H1 (cell line): ENCODE measurements around the gene STRIP2. TPM values are rescaled to one million over a fixed set of nuclear protein-coding genes. Genes with fewer than 3 reads are reported as not detected.

Experiments
- EP300 ChIP-seq, 2 experiments: IDR thresholded peaks; 1 replicate in 1 of 2; 2 replicates in 1 of 2; pipeline ENCODE4 v1.6.1; 2011 to 2012; ENCODE audit warnings: low read depth in 2 of 2, low read length in 2 of 2, mild to moderate bottlenecking in 2 of 2, borderline replicate concordance in 1 of 2, inconsistent platforms in 1 of 2, moderate library complexity in 1 of 2
- KDM1A ChIP-seq: fragments of 200-600, 300-600 bp; sonication (generic); IDR thresholded peaks from 2 replicates; pipeline ENCODE4 v1.7.1; 2016; ENCODE audit warnings: mild to moderate bottlenecking, low read length, borderline replicate concordance
- polyA plus RNA-seq, 7 experiments: library from polyadenylated mRNA; depleted of rRNA in 3 of 7; stranded (reverse) in 5 of 7; unstranded in 2 of 7; fragments of >200 nt in 5 of 7; fragments of 200-250 nt in 2 of 7; gene quantifications; 1 replicate in 5 of 7; 2 replicates in 1 of 7; 4 replicates in 1 of 7; pipeline versions ENCODE4 v1.2.1 to v1.2.3, GENCODE V29; 2011 to 2013; ENCODE audit warnings: missing spikeins in 2 of 7, mixed read lengths in 2 of 7
- total RNA-seq: library from RNA; stranded (reverse); fragmentation: NEBNext Ultra II Directional; extraction: Animal tissue kit (Norgen Biotek cat#: 25700); gene quantifications from 2 replicates; pipeline ENCODE4 v1.2.1, GENCODE V29; 2021

Gene STRIP2
- total and polyA plus RNA-seq, 2 of the 8 experiments (the other 6 are each of a cell fraction or from before 2014, with no cell fraction given), result 5.3 to 8.2 TPM

- no peak for TF ChIP-seq KDM1A
- no peak for TF ChIP-seq EP300 (IDR thresholded peaks at IDR 0.05; ENCODE audit: borderline replicate concordance in 1 of 2, low read depth in 2 of 2, low read length in 2 of 2)
Observed at GRCh38 chr7:129498021-129498420, 63.8 kb downstream of the STRIP2 start (continued).
